Mesendoderm (in vitro differentiated cells): ENCODE results near the gene FOXP1.
A peak's percentile ranks its signal among the peaks of the same experiment; 100 is the strongest.

Experiments used
- DNase-seq: peaks from one replicate; pipeline ENCODE4 v3.0.0; 2013
- H2AK5ac ChIP-seq: 2 replicates; pipeline ENCODE4 v1.6.1; 2013; ENCODE audit warnings: low read length, inconsistent platforms
- H2BK120ac ChIP-seq: 2 replicates; pipeline ENCODE4 v1.6.1; 2013; ENCODE audit warnings: low read depth, mild to moderate bottlenecking, low read length, moderate library complexity, mixed read lengths
- H2BK15ac ChIP-seq: replicated peaks from 2 replicates; pipeline ENCODE4 v1.6.1; 2013; ENCODE audit warnings: low read depth, mild to moderate bottlenecking, moderate library complexity
- H2BK5ac ChIP-seq: 2 replicates; pipeline ENCODE4 v1.6.1; 2013; ENCODE audit warnings: low read length, inconsistent platforms
- H3K18ac ChIP-seq: 2 replicates; pipeline ENCODE4 v1.6.1; 2013; ENCODE audit warnings: mild to moderate bottlenecking, low read length, mixed read lengths
- H3K23ac ChIP-seq: one replicate; pipeline ENCODE4 v1.6.1; 2013; ENCODE audit warnings: low read length
- H3K27ac ChIP-seq: 2 replicates; pipeline ENCODE4 v1.5.1; 2013; ENCODE audit warnings: low read depth, mild to moderate bottlenecking, inconsistent platforms, low read length, moderate library complexity
- H3K27me3 ChIP-seq: 2 replicates; pipeline ENCODE4 v1.6.1; 2013; ENCODE audit warnings: low read length, control low read depth, mild to moderate bottlenecking, inconsistent platforms; ENCODE audit not compliant: insufficient read depth, poor library complexity
- H3K36me3 ChIP-seq: 2 replicates; pipeline ENCODE4 v1.6.1; 2013; ENCODE audit warnings: low read length, inconsistent platforms; ENCODE audit not compliant: control insufficient read depth, insufficient read depth
- H3K4ac ChIP-seq: one replicate; pipeline ENCODE4 v1.6.1; 2013; ENCODE audit warnings: low read depth, mild to moderate bottlenecking, low read length, moderate library complexity
- H3K4me1 ChIP-seq: 2 replicates; pipeline ENCODE4 v1.6.1; 2013; ENCODE audit warnings: low read depth, low read length, inconsistent platforms; ENCODE audit not compliant: control insufficient read depth
- H3K4me2 ChIP-seq: 2 replicates; pipeline ENCODE4 v1.6.1; 2013; ENCODE audit warnings: low read length
- H3K4me3 ChIP-seq: 2 replicates; pipeline ENCODE4 v1.5.1; 2013; ENCODE audit warnings: mild to moderate bottlenecking, low read length
- H3K56ac ChIP-seq: one replicate; pipeline ENCODE4 v1.6.1; 2013; ENCODE audit warnings: low read length
- H3K79me1 ChIP-seq: 2 replicates; pipeline ENCODE4 v1.6.1; 2013; ENCODE audit warnings: low read length, inconsistent platforms
- H3K79me2 ChIP-seq: 2 replicates; pipeline ENCODE4 v1.6.1; 2013; ENCODE audit warnings: mild to moderate bottlenecking, low read length; ENCODE audit not compliant: control insufficient read depth, insufficient read depth
- H3K9ac ChIP-seq: 2 replicates; pipeline ENCODE4 v1.6.1; 2013; ENCODE audit warnings: low read length, inconsistent platforms
- H4K5ac ChIP-seq: one replicate; pipeline ENCODE4 v1.6.1; 2013; ENCODE audit warnings: low read length
- H4K8ac ChIP-seq: one replicate; pipeline ENCODE4 v1.6.1; 2013; ENCODE audit warnings: low read depth, mild to moderate bottlenecking, control low read depth, low read length, moderate library complexity
- WGBS: extraction: QIAGEN DNeasy Blood & Tissue Kit; methylation state at CpG from one replicate; pipeline ENCODE4 v1.1.7; 2013; ENCODE audit warnings: low lambda C conversion rate, missing lambda C conversion rate; ENCODE audit not compliant: insufficient coverage; ENCODE audit errors: extremely low coverage; 5-methylcytosine and 5-hydroxymethylcytosine counted together

The FOXP1 gene

DNA sequence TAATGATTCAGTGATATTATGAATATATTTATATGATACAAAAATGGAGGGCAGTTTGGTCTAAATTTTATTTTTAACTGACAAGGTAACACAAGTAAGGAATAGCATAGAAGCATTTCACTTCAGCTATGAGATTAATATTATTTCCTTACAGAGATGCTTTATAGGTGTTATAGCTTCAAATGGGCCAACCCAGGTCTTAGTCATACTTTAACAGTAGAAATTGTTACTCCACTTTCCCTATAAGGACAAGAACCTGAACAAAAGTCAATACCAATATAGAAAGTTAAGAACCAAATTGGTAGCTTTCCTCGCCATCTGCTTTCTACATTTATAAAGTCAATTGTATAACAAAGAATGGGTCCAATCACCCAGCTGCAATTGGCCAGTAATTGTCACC lies 570.6 kb downstream of the FOXP1 start:
- H3K4me1 ChIP-seq = no peaks in the 10 kb centered on the region
- H3K36me3 ChIP-seq = no peaks in the 10 kb centered on the region
- no peak for DNase-seq
- no peak overlapping the region for H3K27ac ChIP-seq
- H2AK5ac ChIP-seq = no peak overlapping the region
- no peak overlapping the region for H3K18ac ChIP-seq
- H3K79me2 ChIP-seq = no peaks in the 10 kb centered on the region
- H3K56ac ChIP-seq = no peak overlapping the region
- H3K4ac ChIP-seq = no peak overlapping the region
- H3K9ac ChIP-seq = no peak overlapping the region
- H2BK120ac ChIP-seq = no peak overlapping the region
- no peak overlapping the region for H3K23ac ChIP-seq
- no peak overlapping the region for H3K4me2 ChIP-seq
- no peak overlapping the region for H2BK5ac ChIP-seq
- H3K27me3 ChIP-seq = no peaks in the 10 kb centered on the region
- no peak overlapping the region for H3K4me3 ChIP-seq
- no peak overlapping the region for H2BK15ac ChIP-seq
- no CpG with 5 or more reads among the region's 1 CpG for WGBS
- H4K8ac ChIP-seq = no peak overlapping the region
- no peak overlapping the region for H4K5ac ChIP-seq
- H3K79me1 ChIP-seq = no peaks in the 10 kb centered on the region

DNA sequence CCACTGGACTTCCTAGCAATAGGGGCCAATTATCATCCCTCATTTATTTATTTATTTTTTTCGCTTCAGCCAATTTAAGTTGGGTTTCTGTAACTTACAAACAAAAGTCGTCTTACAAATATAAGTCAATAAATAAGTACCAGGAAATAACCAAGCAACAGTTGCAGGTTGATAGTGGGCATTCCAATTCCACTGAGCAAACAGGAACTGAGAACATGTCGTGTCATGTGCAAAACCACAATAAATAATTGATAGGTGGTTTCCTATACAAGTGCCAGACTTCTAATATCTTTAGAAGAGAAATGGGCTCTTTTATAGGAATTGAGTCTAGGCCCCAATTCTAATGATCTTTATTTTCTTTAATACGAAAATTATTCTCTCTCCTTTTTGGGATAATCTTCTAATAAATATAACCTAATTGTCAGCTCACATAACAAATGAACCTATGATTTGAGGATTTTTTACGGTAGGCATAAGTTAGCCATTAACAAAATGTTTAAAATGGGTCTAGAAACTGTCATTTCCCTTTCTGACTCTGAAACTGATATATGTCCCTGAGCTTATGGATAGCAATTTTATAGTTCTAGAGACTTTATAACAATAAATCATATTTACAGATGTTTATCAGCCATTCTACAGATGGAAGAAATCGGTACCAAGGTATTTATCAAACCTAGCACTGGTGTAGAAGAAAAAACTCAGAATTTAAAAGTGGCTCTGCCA lies 571.8 kb downstream of the FOXP1 start:
- H4K8ac ChIP-seq = no peak overlapping the region
- no peak overlapping the region for H3K9ac ChIP-seq
- no peak overlapping the region for H2BK120ac ChIP-seq
- H3K18ac ChIP-seq = no peak overlapping the region
- H3K79me1 ChIP-seq = no peaks in the 10 kb centered on the region
- no peaks in the 10 kb centered on the region for H3K27me3 ChIP-seq
- H3K4me2 ChIP-seq = no peak overlapping the region
- no peak overlapping the region for H4K5ac ChIP-seq
- no peak overlapping the region for H3K23ac ChIP-seq
- no peak overlapping the region for H2BK5ac ChIP-seq
- H3K4ac ChIP-seq = no peak overlapping the region
- WGBS = no CpG with 5 or more reads among the region's 6 CpGs
- no peak for DNase-seq
- H2AK5ac ChIP-seq = no peak overlapping the region
- H3K79me2 ChIP-seq = no peaks in the 10 kb centered on the region
- peaks cover 4% of the 10 kb centered on the region for H3K4me1 ChIP-seq
- no peak overlapping the region for H3K4me3 ChIP-seq
- H3K36me3 ChIP-seq = no peaks in the 10 kb centered on the region
- no peak overlapping the region for H2BK15ac ChIP-seq
- H3K27ac ChIP-seq = no peak overlapping the region
- no peak overlapping the region for H3K56ac ChIP-seq

DNA sequence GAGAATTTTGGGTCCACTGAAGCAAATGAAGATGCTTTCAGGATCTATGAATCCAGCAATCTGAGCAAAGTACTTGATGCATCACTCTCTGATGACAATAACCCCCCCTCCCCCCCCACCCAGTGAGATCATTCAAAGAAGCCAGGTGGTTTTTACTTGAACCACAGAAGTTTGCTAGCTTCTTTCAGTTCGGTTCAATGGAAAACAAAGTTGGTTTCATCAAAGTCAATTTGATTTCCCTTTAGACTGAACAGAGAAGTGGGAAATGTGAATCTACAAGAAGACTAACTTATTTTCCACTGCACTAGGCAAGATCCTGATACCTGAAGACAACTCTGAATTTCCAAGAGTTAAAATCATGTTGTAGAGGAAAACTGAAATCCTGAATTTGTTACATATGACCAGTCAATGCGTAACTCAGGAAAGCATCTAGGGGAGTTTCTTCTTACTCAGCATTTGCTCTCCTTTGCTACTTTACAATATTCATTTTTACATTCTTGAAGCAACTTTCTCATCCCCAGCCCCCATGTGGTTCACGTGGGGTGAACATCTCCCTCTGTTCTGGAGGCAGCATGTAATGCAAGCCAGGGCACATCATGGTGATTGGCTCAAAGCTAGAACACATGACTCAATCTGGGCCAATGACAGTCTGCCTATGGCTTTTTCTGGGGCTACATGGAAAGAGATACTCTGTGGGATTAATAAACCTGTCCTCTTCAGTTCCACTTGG lies 572.6 kb downstream of the FOXP1 start:
- Histone ChIP-seq H3K4ac (no peak overlapping the region), H2BK120ac (no peak overlapping the region), H2BK15ac (no peak overlapping the region), H2BK5ac (no peak overlapping the region), H3K4me2 (no peak overlapping the region), H3K27ac (no peak overlapping the region), H3K18ac (no peak overlapping the region), H3K79me2 (no peaks in the 10 kb centered on the region), H3K36me3 (no peaks in the 10 kb centered on the region), H3K4me3 (no peak overlapping the region), H3K79me1 (no peaks in the 10 kb centered on the region), H4K8ac (no peak overlapping the region), H3K56ac (no peak overlapping the region), H3K27me3 (no peaks in the 10 kb centered on the region), H2AK5ac (no peak overlapping the region), H4K5ac (no peak overlapping the region), H3K23ac (no peak overlapping the region), H3K9ac (no peak overlapping the region), H3K4me1 (peaks cover 4% of the 10 kb centered on the region)
- WGBS = no CpG with 5 or more reads among the region's 3 CpGs
- no peak for DNase-seq

DNA sequence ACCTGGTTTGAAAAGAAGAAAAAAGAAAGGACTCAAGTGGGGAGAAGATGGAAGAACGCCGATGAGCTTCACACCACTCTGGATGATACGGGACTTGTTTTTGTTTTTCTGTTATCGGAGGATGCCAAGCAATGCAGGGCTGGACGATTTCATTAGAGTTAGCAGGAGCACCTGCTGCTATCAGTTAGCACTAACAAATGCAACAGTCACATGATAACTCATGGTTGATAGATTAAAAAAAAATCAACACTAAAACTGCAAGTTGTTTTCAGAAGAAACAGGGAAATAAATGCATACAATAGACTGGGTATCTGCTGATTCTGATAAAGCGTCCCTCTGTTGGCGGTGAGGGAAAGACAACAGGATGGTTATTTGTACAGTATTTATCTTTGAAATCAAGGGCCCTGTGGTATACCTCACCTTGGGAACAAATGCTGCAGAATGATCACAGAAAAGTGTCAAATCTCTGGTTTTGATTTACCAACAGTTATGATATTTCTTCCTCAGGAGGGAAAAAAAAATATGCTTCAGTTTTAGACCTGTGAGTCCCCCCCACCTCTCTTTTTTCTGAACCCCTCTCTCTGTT lies 575.1 kb downstream of the FOXP1 start:
- DNase-seq = peak; percentile 18
- Histone ChIP-seq H2AK5ac (no peak overlapping the region), H3K27ac (no peak overlapping the region)

DNA sequence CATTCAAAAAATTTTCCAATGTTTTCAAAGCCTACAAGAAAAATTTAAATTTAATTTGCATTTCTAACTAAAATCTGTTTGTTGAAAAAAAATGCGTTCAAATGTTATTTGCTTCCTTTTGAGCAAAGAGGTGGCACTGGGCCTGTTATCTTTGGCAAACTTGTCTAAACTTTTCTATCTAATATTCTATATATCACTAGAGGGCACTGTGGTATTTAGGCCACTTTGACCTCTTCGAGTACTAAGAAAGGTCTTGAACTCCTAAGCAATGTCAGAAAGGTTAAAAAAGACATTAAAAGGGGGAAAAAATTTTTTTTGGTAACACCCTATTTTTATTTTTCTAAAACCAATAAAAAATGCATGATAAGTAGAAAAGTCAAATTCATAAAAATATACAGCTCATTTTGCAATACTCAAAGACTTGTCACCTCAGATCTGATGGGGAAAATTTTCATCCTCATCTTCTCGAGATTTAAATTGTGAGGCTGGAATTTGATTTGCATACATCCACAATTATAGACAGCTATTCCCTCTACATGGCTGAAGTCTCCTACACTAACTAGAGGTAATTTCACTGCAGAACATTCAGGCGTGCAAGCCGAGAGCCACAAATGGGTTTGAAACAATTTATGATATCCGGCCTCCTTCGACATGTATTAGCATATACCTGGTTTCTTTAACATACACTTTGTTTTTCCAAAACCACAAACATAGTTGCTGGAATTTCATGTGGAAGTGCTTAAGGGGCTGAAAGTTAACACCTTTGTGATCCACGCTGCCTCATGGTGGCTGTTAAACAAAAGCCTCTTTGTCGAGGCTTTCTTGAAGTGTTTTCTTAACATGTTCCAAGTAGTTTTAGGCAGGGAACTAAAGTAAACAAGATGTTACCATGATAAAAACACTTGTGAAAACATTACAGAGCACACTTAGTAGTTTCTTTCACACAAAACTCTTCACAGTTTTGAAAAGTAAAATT lies 576.4 kb downstream of the FOXP1 start:
- no peaks in the 10 kb centered on the region for H3K27me3 ChIP-seq
- H3K56ac ChIP-seq = no peak overlapping the region
- no peak overlapping the region for H3K9ac ChIP-seq
- DNase-seq = peak; percentile 82
- peaks cover 4% of the 10 kb centered on the region for H3K4me1 ChIP-seq
- H3K23ac ChIP-seq = no peak overlapping the region
- H4K8ac ChIP-seq = no peak overlapping the region
- WGBS = no CpG with 5 or more reads among the region's 9 CpGs
- no peak overlapping the region for H2AK5ac ChIP-seq
- no peak overlapping the region for H3K4me2 ChIP-seq
- no peaks in the 10 kb centered on the region for H3K36me3 ChIP-seq
- no peak overlapping the region for H2BK5ac ChIP-seq
- H2BK15ac ChIP-seq = no peak overlapping the region
- H3K4ac ChIP-seq = no peak overlapping the region
- no peak overlapping the region for H3K4me3 ChIP-seq
- no peak overlapping the region for H3K18ac ChIP-seq
- no peaks in the 10 kb centered on the region for H3K79me2 ChIP-seq
- no peaks in the 10 kb centered on the region for H3K79me1 ChIP-seq
- H2BK120ac ChIP-seq = no peak overlapping the region
- H3K27ac ChIP-seq = peak overlapping the region; percentile 79
- H4K5ac ChIP-seq = no peak overlapping the region

More for the DNA sequence above, 575.1 kb downstream of the FOXP1 start:
- H3K4me3 ChIP-seq = no peak overlapping the region
- no peak overlapping the region for H3K18ac ChIP-seq
- no CpG with 5 or more reads among the region's 7 CpGs for WGBS
- H3K56ac ChIP-seq = no peak overlapping the region
- peaks cover 4% of the 10 kb centered on the region for H3K4me1 ChIP-seq
- H2BK120ac ChIP-seq = no peak overlapping the region
- H3K23ac ChIP-seq = no peak overlapping the region
- H3K4me2 ChIP-seq = no peak overlapping the region
- no peaks in the 10 kb centered on the region for H3K36me3 ChIP-seq
- no peaks in the 10 kb centered on the region for H3K79me1 ChIP-seq
- no peaks in the 10 kb centered on the region for H3K27me3 ChIP-seq
- no peak overlapping the region for H3K4ac ChIP-seq
- no peak overlapping the region for H2BK15ac ChIP-seq
- H4K8ac ChIP-seq = no peak overlapping the region
- no peaks in the 10 kb centered on the region for H3K79me2 ChIP-seq
- H4K5ac ChIP-seq = no peak overlapping the region
- H3K9ac ChIP-seq = no peak overlapping the region
- no peak overlapping the region for H2BK5ac ChIP-seq
